Stimulated activated CD8-positive, alpha-beta memory T cell treated with anti-CD3 and anti-CD28 coated beads, Interleukin-15, amount 100 ng/mL, for 4 hours (primary cell): ENCODE measurements around the gene NELFA.
A peak's percentile ranks its signal among the peaks of the same experiment; 100 is the strongest.

Experiments used
- DNase-seq, 2 donors: peaks; one replicate each; pipeline ENCODE4 v3.0.0-alpha.2; 2020; ENCODE audit warnings: low read depth in 2 of 2

The NELFA gene

GRCh38 chr4:2008921-2009650 lies at the start of gene NELFA:
NELFA (minus strand) TSS chr4:2008974; CDS start chr4:2008959, 15 bp downstream.
- peak; percentile 87 for DNase-seq

- no peak for DNase-seq
These were observed 48.8 kb upstream of the NELFA start for GRCh38 chr4:2057382-2058065.

DNA sequence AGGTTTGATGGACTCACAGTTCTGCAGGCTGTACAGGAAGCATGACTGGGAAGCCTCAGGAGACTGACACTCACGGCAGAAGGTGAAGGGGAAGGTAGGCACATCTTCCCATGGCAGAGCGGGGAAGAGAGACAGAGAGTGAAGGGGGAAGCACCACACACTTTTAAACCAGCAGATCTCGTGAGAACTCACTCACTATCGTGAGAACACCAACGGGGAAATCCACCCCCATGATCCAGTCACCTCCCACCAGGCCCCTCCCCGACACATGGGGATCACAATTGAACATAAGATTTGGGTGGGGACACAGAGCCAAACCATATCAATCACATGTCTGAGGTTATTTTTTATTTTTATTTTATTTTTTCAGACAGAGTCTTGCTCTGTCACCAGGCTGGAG lies 45.4 kb upstream of the NELFA start:
- no peak for DNase-seq

- no peak for DNase-seq
These were observed 42.3 kb upstream of the NELFA start for GRCh38 chr4:2051086-2051485.

DNA sequence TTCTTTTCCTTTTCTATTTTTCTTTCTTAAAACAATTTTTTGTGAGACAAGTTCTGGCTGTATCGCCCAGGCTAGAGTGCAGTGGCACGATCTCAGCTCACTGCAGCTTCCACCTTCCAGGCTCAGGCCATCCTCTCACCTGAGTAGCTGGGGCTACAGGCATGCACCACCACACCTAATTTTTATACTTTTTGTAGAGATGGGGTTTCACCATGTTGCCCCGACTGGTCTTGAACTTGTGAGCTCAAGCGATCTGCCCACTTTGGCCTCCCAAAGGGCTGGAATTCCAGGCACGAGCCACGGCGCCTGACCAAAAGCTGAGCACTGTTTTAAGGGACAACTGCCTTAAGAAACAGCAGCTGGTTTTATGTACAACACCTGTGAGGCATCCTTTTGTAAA lies 41.0 kb upstream of the NELFA start:
- DNase-seq, result no peak

- no peak for DNase-seq
These were observed 40.6 kb upstream of the NELFA start for GRCh38 chr4:2049381-2049780.

- DNase-seq, result no peak
These were observed 40.1 kb upstream of the NELFA start for GRCh38 chr4:2048831-2049230.

GRCh38 chr4:2047781-2048581 lies 39.2 kb upstream of the NELFA start:
- no peak for DNase-seq

DNA sequence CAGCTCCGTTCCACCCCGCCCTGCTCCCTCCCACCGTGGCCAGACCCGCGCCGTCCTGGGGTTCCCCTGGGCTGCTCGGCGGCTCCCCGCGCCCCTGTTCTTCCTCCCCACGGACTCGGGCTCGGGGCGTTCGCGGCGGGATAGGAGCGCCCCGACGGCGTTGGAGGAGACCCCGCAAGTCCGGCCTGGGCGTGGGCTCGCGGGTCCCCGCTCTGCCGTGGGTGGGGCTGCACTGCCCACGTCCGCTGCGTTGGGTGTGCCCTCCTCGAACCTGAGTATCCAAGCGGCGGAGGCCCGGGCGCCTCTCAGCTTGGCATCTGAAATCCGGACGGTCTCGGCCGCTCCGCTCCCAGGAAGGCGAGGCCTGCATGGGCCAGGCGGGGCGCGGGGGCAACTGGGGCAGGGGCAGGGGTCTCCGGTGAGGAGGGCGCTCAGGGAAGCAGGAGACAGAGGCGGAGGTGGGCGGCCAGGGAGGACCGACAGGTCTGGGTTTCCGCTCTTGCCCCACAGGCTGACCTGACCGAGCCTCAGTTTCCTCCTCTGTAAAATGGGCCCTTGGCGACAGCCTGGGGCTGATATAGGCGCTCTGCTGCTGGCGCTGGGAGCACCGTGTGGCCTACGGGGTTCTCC lies 38.4 kb upstream of the NELFA start:
- DNase-seq, result no peak

- no peak for DNase-seq
These were observed 37.5 kb upstream of the NELFA start for GRCh38 chr4:2046031-2046961.

DNA sequence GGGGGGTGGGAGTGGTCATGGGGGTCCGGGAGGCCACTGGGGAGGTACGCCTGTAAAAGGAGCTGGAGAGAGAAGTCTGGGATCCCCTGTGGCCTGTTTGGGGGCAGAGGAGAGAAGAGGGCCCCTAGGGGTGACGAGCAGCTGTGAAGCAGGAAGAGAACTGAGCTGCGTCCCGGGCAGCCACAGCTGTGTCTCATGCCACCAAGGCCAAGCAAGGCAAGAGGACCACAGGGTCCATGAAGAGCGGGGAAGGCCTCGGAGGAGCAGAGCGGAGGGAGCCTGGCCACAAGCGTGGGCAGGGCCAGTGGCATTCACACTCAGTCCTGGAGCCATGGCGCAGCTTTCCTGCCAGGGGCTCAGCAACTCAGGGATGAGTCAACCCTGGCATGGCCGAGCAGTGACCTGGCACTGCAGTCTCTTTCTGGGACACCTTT lies 36.8 kb upstream of the NELFA start:
- no peak for DNase-seq

DNA sequence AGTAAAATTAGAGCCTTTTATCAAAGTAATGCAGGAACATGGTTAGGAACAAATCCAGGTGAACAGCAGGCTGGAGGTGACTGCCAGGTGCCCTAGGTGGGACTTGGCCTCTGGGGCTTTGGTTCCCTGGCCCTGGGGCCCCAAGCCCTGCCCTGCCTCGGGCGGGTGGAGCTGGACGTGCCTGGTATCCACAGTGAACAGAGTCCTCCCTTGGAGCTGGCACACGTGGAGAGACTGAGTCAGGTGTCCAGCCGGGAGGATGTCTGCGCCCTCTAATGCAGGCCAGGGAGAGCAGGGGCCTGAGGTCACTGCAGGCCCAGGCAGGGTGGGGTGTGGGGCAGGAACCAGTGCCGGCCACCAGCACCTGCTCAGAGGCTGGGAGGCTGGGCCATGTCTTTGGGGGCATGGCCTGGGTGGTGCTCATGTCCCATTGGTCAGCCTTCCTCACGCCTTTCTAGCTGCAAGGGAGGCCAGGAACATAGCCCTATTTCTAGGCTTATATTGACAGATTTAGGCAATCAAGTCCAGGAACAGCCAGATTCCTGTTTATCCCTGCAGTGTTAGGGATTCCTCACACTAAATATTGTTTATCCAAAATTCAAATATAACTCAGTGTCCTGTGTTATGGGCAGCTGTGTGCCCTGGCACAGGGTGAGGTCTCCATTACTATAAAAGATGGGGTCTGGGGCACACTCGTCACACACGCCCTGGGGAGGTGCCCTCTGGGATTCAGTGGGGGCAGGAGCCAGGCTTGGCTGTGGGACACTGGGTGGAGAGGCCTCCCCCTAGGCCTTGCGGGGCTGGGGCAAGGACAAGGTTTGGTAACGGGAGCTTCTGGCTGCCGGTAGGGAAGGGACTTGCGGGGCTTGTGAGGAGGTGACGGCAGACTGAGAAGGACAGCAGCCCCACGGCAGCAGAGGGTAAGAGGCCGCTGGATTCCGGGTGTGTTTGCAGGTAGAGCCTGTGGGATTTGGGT lies 36.1 kb upstream of the NELFA start:
- no peak for DNase-seq

GRCh38 chr4:2044119-2044485 lies 35.3 kb upstream of the NELFA start:
- no peak for DNase-seq

DNA sequence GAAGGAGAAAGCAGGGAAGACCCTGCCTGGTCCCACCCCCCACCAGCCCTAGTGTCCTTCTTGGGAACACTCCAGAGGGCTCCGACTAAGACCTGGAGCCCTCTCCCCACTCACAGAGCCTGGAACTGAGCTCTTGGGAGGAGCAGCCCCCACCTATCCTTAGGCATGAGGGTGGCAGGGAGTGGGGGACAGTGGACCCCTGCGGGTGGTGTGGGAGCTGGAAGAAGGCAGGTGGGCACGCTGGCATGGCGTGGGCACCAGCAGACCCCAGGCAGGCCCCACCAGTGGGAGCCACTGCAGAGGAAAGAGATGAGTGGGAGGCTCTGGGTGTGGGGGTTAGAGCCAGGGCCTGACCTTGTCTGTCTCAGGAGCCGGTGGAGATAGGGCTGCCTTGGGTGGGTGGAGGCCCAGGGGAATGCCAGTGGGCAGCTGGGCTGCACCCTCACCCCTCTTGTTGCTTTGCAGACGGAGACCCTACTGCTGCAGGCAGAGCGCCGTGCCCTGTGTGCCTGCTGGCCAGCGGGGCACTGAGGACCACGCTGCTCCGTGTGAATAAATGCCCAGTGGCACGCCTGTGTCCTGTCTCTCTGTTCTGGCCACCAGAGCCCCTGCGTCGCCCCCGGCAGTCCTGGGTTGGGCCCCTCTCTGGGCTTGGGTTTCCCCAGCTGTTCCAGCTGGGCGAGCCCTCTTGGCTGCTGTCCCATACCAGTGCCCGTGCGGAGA lies 34.8 kb upstream of the NELFA start:
- DNase-seq, result no peak

DNA sequence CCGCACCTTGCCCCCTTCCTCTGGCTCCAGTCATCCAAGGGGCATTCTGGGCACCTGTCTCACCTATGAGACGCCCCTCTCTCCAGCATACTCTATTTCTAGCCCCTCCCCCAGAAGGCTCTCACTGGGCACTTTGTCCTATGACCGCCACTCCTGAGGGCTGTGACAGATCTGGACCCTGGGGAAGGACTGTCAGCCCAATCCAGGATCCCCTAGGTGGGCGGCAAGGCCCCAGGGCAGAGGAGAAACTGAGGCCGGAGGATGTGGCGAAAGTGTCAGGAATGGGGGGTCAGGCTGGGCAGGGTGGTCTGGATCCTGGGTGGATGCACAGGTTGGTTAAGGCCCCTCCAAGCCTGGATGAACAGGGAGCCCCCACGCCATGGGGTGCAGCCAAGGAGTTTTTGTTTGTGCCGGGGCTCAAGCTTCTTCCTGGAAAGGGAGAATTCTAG lies 34.2 kb upstream of the NELFA start:
- no peak for DNase-seq

DNA sequence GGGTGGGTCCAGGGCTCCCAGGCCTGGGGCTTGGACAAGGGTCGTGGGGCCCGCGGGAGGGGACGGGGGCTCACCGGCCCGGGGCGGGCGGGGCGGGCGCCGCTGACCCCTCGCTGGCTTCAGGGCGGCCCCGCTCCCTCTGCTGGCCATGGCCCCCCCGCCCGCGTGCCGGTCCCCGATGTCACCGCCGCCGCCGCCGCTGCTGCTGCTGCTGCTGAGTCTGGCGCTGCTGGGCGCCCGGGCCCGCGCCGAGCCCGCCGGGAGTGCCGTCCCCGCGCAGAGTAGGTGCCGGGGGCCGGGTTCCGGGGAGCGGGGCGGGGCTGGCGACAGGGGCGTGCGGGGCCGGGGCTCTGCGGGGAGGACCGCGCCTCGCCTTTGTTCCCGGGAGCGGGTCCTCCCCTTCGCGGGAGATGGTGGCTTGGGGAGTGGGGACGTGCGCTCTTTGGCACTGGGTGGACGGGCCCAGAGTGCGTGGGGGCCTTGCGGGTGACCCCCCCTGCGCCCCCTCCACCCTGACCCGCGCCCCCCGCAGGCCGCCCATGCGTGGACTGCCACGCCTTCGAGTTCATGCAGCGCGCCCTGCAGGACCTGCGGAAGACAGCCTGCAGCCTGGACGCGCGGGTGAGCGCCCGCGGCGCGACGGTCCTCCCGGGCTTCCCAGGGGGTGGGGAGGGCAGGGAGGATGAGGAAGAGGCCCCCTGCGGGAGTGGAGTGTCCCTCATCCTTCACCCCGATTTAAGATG lies 33.6 kb upstream of the NELFA start:
- no peak for DNase-seq

DNA sequence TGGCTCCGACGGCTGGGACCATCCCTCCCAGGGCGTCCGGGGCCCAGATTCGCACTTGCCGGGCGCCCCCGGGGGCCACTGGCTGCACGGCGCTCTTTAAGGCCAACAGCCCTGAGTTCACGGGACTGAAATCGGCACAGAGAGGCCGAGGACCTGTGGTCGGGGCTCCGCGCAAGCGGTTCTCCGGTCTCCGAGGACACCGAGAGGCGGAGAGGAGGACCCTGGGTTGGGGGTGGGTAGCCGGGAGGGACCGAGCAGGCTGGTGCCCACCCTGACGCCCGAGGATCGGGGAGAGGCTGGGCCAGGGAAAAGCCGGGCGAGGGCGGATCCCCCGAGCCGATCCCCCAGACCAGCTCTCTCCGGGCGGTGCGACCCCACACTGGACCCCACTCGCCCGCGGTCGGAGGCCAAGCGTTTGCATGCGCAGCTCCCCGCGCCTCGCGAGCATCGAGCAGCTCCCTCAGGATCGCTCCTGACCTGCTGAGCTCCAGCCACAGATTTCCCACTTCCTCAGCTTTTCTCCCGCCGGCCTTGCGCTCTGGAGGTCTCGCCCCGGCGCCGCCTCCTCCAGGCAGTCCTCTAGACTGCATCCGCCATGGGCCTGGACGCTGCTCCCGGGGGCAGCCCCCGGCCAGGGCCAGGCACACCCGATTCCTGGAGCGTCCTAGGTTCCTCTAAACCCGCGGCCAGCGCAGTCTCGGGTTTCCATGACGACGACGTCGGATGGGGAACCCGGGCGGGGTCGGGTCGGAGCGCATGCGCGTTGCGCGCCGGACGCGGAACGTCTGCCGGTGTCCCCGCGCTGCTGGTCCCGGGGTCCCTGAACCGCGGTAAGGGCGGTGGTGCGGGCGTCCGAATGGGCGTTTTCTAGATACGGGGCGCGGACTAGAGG lies 32.7 kb upstream of the NELFA start:
- DNase-seq, result peak; percentile 63 to 69
